NCI-H2107 treated with DMSO at 0.1 percent for 48 hours (cell line): ENCODE data around the gene CHST2.
"Not testable (repeated sequence)": the region's sequence is repeated elsewhere in the genome, so short reads cannot be mapped to it uniquely, and the experiment has no call there.

Experiments used
- DNase-seq: peaks from one replicate; lab custom pipeline; 2025; ENCODE audit not compliant: unreplicated experiment; lab: John Stamatoyannopoulos, UW

CHST2 gene, protein sequence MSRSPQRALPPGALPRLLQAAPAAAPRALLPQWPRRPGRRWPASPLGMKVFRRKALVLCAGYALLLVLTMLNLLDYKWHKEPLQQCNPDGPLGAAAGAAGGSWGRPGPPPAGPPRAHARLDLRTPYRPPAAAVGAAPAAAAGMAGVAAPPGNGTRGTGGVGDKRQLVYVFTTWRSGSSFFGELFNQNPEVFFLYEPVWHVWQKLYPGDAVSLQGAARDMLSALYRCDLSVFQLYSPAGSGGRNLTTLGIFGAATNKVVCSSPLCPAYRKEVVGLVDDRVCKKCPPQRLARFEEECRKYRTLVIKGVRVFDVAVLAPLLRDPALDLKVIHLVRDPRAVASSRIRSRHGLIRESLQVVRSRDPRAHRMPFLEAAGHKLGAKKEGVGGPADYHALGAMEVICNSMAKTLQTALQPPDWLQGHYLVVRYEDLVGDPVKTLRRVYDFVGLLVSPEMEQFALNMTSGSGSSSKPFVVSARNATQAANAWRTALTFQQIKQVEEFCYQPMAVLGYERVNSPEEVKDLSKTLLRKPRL

DNA sequence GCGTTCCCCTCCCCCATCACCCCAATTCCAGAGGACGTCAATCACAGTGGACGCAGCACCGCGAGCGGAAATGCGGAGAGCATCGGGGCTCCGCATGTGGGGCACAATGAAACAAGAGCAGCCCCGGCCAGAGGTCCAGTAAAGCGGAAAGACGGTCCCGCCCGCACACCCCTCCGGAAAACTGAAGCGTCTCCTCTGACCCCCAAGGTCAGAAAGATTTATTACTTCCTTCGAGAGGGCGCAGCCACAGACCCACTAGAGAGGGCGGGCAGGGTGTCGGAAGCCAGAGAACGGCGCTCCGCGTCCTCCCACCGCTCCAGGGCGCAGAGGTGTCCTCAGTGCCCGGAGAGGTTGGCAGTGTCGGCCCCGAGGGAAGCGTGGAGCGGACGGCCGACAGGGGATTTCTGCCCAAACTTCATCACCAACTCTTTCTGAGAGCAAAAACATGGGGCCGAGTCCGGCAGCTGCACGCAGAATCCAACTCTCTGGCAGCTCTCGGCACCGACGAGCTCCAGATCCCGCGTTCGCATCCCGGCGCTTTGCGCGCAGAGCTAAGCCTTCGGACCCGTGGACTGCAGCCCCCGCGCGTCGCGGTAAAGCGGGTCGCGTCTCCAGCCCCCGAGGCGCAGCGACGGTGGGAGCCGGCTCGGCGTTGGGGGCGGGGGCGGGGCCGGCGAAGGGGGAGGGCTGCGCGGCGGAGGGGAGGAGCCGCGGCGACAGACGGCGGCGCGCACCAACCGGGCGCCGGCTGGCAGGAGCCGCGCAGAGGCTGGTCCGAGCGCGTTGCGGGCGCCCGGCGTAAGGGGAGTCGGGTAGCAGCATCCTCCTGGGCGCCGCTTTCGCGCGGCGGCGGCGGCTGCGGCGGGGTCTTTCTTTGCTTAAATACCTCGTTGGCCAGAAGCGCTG lies at the start of gene CHST2:
Gene CHST2, plus strand, starts transcription at position 763 of the 906 bp plus-strand sequence. CDS start 1,046 bp downstream, outside the sequence.
- peak; percentile 40 for DNase-seq

DNA sequence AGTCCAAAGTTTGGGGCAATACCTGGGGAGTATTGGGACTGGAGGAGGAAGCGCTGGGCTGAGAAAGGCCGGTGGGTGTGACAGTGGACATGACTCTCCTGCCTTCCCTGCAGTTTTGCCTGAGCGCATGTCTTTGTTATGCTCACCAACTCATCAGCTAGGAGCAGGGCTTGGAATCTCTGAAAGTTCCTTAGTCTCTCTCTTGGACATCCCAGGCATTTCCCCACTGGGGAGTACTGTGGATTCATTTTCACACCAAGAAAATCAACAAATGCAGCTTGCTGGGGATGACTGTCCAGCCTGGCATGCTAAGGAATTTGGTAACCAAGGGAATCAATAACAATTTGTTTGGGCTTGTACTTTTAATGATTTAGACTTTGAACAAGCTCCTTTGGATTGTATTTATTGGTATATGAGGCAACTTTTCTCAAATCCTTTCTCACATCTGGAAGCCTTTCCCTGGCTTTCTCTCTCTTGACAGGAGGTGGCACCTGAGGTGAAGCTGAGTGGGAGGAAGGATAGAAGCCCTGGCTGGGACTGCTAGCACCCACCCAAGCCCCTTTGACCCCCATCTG lies 48.5 kb upstream of the CHST2 start:
- DNase-seq = no peak

DNA sequence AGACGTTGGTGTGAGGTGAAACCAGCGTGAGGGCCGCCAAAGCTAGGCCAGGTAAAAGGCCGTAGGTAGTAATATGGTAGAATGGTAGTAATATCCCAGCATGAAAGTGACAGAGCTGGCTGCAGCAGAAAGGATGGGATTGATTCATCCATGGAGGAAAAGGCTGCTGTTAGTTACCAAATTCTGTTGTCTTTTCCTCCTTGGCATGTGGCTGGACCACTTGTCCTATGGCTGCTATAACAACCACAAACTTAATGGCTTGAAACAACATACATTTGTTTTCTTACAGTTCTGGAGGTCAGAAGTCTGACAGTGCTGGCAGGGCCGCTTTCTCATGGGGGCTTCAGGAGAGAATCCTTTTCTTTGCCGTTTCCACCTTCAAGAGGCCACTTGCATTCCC lies 47.8 kb upstream of the CHST2 start:
- DNase-seq = no peak

DNA sequence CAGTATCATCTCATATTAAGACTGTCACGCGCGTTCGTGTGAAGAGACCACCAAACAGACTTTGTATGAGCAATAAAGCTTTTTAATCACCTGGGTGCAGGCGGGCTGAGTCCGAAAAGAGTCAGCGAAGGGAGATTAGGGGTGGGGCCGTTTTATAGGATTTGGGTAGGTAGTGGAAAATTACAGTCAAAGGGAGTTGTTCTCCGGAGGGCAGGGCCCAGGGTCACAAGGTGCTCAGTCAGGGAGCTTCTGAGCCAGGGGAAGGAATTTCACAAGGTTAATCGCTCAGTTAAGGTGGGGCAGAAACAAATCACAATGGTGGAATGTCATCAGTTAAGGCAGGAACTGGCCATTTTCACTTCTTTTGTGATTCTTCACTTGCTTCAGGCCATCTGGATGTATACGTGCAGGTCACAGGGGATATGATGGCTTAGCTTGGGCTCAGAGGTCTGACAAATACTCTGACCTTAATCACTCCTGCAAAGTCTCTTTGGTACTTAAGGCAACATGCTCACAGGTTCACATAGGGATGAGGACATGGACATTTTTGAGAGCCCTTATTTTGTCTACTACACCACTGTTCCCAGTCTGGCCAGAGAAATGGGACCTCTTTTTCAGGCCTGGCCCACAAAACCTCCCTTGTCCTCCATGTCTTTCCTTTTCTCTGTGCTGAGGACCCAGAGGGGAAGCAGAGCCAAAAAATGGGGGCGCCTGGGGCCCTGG lies 47.1 kb upstream of the CHST2 start:
- not testable (repeated sequence) for DNase-seq

DNA sequence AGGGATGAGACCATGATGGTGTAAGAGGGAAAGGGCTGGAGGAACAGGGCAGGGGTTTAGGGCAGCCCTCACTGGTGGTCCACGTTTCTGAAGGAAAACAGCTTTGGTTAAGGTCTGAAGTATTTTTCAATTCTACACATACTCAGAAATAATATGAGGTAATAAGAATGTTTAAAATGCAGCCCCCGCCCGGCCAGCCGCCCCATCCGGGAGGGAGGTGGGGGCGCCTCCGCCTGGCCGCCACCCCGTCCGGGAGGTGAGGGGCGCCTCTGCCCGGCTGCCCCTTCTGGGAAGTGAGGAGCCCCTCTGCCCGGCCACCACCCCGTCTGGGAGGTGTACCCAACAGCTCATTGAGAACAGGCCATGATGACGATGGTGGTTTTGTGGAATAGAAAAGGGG lies 46.0 kb upstream of the CHST2 start:
- not testable (repeated sequence) for DNase-seq

DNA sequence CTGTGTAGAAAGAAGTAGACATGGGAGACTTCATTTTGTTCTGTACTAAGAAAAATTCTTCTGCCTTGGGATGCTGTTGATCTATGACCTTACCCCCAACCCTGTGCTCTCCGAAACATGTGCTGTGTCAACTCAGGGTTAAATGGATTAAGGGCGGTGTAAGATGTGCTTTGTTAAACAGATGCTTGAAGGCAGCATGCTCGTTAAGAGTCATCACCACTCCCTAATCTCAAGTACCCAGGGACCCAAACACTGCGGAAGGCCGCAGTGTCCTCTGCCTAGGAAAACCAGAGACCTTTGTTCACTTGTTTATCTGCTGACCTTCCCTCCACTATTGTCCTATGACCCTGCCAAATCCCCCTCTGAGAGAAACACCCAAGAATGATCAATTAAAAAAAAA lies 45.6 kb upstream of the CHST2 start:
- DNase-seq = not testable (repeated sequence)

DNA sequence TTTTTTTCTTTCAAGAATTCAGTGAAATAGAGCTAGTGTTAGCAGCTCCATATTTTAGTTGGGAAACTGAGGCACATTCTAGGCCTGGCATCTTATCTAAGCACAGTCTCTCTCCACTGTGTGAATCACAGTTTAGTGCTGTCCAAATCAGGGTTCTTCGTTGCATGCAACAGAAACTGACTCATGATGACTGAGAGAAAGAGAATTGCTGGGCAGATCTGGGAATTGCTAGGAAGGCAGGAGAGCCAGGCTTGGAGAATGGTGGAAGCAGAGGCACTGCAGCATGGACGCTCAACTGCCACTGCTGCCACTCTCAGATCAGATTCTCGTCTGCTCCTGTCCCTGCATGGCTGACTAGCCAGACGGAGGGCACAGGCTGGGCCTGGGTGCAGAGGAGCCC lies 40.7 kb upstream of the CHST2 start:
- no peak for DNase-seq

DNA sequence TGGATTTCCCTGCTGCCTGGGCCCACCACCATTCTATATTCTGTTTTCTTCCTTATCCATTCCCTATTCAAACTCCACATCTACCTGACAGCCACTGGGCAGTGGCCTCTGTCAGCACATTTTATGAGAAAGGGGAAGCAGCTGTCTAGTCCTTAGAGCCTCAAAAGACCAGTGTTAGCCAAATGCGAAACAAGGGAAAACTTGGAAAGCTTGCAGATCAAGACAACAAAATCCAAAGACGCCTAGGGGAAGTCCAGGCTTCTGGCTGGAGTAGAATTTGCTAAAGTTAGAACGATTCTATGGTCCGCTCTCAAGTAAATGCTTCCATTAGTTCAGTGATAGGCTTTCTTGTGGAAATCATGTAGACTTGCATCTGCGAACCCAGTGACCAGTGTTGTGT lies 39.4 kb upstream of the CHST2 start:
- no peak for DNase-seq

DNA sequence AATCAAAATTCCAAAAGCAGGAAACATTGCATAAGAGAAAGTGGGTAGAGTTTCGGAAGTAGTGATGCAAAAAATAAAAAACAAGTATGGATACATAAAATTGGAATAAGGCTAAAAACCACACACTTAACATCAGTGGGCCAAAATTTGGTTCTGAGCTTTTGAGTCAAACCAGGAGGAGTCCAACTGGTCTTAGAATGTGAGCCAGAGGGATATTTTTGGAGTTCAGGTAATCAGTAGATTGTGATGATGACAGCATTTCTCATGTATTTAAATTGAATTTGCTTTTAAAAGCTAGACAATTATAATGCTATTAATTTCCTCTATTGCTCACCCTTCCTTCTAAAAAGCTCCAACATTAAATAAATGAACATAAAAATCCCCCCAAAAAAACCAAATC lies 38.2 kb upstream of the CHST2 start:
- DNase-seq = no peak

DNA sequence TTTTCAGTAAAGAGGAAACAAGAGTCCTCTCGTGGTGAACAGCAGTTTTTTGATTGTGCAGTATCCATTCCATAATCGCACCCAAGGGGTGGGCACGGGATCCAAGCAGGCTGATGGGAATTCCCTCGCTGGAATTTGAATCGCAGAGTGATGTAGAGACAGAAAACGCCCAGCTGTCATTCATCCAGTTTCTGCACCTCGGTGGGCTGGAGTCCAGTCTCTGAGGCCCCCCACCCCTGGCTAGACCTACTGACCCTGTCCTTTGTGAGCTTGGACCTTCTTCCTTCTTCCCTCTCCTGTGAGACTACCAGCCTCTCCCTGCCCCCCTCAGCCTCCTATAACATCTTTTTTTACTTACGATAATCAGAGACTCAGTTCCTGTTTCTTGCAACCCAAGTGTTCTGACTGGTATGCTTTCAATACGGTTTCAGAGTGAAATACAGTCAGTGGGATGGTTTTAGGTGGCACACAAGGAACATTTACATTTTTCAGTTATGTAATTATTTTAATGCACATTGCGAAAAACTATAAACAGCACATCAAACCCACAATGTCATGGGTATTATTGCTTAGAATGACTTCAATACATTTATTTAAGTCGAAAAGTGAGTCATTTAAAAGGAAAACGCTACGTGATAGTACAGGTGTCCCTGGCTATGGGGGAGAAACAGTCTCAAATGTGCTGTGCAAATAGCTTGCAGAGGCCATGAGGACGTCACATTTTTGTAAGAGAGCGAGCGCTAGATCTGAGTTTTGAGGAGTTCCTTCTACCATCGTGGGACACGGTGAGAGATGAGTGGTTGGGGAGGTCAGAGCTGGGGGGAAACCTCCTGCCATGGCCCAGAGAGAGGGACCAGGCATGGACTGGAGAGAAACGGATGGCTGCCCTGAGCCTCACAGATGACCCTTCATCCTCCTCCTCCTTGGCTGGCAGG lies 37.5 kb upstream of the CHST2 start:
- no peak for DNase-seq

DNA sequence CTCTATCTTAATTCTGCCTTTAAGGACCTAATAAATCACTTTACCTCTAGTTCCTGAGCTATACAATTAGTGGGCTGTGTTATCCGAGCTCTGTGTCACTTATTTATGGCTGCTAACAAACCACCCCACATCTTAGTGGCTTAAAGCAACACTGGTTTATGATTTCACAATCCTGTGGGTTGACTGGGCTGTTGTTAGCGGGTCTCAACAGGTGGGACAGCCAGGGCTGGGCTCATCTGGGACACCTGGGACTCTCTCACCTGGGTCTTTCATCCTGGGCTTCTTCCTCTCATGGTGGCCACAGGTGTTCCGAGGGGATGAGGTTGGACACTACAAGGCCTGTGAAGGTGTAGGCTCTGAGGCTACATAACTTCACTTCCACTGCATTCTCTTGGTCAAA lies 35.8 kb upstream of the CHST2 start:
- no peak for DNase-seq

DNA sequence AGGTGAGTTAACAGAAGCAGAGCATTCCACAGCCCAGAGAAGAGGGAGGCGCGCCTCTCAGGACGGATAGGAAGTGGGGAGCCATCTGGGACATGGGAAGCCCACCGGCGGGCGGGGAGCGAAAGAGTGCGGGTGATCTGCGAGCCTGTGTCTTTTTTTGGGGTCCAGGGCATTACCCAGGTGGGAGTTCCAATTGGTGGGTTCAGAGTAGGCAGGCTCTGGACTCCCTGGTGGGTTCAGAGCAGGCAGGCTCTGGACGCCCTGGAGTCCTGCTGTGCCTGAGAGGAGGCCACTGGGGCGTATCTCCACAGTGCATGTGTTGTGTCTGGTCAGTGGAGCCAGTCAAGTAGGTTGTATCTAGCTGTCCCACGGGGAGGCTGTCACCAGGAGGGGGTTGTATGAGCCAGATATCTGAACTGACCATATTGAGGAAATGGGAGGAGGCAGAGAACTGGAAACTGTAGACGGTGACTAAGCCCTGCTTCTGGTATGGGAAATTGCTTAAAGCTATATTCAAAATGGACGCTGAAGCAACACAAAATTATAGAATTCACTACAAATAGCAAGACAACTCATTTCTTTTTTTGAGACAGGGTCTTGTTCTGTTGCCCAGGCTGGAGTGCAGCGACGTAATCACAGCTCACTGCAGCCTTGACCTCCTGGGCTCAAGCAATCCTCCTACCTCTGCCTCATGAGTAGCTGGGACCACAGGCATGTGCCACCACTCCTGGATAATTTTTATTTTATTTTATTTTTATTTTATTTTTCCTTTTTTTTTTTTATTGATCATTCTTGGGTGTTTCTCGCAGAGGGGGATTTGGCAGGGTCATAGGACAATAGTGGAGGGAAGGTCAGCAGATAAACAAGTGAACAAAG lies 34.5 kb upstream of the CHST2 start:
- DNase-seq = no peak

DNA sequence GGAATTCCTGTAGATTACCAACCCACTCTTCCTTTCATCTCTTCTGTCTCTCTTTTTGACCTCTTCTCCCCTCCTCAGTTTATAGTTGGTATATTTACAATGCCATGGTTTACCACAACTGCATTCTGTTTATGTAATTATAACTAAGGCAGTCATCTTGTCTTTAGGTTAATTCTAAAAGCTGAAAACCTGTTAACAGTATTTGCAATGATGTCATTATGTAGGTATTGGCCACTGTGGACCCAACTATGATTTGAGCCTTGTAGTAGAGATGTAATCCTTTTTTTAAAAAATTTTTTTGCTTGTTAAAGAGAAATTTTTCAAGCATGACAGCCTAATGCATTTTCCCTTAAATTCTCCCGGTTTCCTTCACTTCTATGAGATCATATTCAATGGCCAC lies 30.7 kb upstream of the CHST2 start:
- DNase-seq = no peak

DNA sequence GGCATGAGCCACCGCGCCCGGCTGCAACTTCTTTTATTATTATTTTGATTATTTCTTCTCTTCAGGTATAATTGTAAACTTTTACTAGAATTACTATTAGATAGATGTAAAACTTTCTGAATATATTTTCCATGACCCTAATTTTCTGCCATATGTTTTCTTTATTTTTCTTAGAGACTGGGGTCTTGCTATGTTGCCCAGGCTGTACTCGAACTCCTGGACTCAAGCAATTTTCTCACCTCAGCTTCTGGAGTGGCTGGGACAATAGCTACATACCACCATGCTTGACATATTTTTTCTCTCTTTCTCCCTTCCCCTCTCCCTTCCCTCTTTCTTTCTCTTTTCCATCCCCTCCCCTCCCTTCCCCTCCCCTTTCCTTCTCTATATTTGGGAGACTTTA lies 29.6 kb upstream of the CHST2 start:
- no peak for DNase-seq

DNA sequence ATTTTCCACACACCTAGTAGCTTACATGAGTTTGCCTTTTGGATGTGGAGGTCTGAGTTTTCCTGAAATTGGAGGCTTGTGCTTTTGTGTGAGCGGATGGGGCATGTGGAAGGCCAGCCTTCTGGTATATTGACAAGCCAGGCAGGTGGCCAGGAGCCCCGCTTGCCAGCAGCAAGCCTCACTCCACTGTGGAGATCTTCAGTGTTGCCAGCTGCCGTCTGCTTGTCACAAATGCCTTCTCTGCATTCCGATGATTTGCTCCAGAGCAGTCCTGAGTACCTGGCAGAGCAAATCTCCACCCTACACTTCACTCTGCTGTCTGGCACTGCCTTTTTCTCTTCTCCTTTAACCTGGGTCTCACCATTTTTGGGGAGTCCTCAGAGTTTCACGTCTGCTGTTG lies 29.1 kb upstream of the CHST2 start:
- no peak for DNase-seq

DNA sequence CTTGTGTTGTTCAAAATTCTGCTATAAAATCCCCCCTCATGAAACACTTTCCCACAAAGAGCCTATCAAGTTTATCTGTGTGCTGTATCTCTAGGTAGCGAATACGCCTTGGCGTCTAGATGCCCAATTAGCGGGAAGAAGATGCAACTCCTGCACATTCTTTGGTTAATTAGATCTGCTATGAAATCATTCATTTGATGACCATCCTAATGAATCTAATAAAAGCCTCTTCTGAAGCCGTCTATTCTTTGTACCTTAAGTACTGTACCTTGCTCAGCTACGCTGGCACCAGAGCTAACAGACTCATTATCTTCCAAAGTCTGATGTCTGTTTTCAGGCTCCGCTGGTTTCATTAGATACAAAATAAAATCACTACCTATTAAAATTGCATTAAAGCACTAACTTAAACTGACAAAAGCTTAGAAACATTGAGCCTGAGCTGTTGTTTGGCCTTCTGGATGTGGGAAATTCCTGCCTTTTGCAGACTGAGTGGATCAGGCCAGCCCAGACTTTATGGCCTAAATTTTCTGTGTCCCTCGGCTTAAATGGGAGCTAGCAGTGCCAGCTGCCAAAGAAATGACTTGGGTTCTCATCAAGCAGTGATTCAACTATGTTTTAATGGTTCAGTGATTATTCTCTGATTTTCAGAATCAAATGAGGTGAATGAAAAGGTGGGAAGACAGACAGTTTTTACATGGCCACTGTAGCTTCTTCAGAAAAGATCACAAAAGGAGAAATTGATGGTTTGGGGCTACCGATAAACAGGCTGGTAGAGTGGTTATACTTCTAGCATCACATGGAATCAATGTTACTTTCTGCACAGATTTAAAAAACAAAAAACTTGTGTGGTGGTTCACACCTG lies 28.4 kb upstream of the CHST2 start:
- no peak for DNase-seq

DNA sequence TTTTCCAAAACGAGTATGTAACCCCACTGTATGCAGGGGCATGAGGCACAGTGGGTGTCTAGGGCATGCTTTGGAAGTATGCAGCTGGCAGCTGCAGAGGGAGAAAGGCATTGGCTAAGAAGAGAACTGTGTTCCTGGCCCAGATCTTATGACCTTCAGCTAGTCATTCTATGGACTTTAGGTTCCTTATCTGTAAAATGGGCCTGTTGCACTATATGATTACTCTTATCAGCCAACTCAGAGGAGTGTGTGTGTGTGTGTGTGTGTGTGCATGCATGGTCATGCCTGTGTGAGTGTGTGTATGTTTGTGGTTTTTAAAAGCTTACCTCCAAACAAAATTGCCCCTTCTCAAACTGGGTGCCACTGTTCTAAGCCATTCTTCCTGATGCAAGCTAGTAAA lies 27.4 kb upstream of the CHST2 start:
- no peak for DNase-seq

DNA sequence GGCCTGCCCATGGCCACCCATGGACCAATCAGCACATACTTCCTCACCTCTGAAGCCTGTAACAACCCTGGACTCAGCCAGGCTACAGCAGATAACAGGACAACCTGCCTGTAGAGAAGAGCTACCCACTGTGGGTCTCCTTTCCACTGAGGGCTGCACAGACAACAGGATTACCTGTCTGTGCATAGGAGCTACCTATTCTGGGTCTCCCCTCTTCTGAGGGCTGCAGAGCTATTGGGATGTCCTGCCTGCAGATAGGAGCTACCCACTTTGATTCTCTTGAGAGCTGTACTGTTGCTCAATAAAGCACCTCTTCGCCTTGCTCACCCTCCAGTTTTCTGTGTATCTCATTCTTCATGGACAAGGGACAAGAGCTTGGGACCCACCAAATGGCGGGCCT lies 23.8 kb upstream of the CHST2 start:
- DNase-seq = no peak
